ENCODE data around the gene KRTAP10-2.
"Not testable (repeated sequence)": the region's sequence is repeated elsewhere in the genome, so short reads cannot be mapped to it uniquely, and the experiment has no call there.

The KRTAP10-2 gene

GRCh38 chr21:44568667-44569556 is 17.6 kb upstream of the KRTAP10-2 start:
- no peak for DNase-seq (ENCODE audit: insufficient read length, low spot score)
- FAIRE-seq: no peak

GRCh38 chr21:44568261-44568660 is 17.0 kb upstream of the KRTAP10-2 start:
- DNase-seq (ENCODE audit: insufficient read length, low spot score) (no peak), FAIRE-seq (no peak)

- FAIRE-seq (no peak), DNase-seq (ENCODE audit: insufficient read length, low spot score) (no peak)
Observed at GRCh38 chr21:44567481-44568171, 16.3 kb upstream of the KRTAP10-2 start.

DNA sequence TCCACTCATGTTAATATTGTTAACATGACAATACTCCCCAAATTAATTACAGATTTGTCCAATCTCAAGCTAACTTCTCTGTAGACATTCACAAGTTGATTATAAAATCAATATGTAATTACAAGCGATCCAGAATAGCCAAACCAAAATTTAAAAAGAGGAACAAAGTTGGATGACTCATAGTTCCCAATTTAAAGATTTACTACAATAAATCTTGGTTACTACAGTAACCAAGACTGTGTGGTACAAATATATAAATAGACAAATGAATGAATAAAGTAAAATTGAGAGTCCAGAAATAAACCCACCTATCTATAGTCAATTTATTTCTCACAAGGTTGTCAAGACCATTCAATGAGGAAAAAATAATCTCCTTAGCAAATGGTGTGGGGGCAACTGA is 15.1 kb upstream of the KRTAP10-2 start:
- FAIRE-seq (no peak), DNase-seq (ENCODE audit: insufficient read length, low spot score) (no peak)

DNA sequence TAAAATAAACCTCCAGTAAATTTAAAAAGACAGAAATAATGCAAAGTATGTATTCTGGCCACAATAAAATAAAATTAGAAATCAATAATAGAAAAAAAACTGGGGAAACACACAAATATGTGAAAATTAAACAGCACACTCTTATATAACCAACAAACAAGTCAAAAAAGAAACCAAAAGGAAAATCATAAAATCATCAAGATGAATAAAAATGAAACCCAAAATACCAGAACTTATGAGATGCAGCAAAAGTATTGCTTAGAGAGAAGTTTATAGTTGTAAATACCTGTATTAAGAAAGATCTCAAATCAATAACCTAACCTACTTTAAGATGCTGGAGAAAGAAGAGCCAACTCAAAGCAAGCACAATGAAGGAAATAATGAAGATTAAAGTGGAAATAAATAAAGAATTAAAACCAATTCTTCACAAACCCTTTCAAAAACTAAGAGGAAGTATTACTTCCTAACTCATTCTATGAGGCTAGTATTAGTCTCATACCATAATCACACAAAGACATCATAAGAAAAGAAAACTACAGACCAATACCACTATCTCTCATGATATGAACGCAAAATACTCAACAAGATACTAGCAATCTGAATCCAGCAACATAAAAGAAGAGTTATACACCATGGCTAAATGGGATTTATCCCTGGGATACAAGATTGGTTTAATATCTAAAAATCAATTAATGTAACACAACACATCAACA is 13.7 kb upstream of the KRTAP10-2 start:
- no peak for FAIRE-seq
- no peak for DNase-seq (ENCODE audit: insufficient read length, low spot score)

DNA sequence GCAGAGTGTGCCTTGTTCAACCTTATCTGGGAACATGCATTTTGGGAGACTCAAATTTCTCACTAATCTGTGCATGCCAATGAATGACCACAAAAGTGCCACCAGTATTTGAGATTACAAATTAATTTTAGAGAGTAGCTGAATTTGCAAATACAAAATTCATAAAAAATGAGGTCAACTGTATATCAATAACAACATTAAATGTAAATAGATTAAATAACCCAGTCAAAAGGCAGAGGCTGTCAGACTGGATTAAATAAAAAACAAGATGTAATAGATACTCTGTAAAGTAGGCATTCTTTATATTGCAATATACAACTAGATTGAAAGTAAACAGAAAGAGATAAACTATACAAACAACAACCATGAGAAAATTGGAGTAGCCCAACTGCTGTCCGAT is 12.8 kb upstream of the KRTAP10-2 start:
- DNase-seq (ENCODE audit: insufficient read length, low spot score) (no peak), FAIRE-seq (no peak)

GRCh38 chr21:44558695-44559094 is 7.4 kb upstream of the KRTAP10-2 start, which contains the start of gene KRTAP10-3:
TSS of gene KRTAP10-3 (minus strand) at chr21:44558795. CDS start at chr21:44558715, 80 bp downstream.
- FAIRE-seq (no peak), DNase-seq (ENCODE audit: insufficient read length, low spot score) (no peak)

DNA sequence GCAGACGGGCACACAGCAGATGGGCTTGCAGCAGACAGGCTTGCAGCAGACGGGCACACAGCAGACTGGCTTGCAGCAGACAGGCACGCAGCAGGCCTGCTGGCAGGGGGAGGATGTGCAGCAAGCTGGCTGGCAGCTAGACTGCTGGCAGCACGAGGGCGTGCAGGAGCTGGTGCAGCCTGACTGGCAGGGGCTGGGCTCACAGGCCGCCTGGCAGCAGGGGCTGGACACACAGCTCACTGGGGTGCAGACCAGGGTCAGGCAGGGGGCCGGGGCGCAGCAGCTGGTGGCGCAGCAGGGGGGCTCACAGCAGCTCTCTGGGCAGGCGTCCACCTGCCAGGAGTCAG is 7.0 kb upstream of the KRTAP10-2 start:
- FAIRE-seq; DNase-seq (ENCODE audit: insufficient read length, low spot score): not testable (repeated sequence)

DNA sequence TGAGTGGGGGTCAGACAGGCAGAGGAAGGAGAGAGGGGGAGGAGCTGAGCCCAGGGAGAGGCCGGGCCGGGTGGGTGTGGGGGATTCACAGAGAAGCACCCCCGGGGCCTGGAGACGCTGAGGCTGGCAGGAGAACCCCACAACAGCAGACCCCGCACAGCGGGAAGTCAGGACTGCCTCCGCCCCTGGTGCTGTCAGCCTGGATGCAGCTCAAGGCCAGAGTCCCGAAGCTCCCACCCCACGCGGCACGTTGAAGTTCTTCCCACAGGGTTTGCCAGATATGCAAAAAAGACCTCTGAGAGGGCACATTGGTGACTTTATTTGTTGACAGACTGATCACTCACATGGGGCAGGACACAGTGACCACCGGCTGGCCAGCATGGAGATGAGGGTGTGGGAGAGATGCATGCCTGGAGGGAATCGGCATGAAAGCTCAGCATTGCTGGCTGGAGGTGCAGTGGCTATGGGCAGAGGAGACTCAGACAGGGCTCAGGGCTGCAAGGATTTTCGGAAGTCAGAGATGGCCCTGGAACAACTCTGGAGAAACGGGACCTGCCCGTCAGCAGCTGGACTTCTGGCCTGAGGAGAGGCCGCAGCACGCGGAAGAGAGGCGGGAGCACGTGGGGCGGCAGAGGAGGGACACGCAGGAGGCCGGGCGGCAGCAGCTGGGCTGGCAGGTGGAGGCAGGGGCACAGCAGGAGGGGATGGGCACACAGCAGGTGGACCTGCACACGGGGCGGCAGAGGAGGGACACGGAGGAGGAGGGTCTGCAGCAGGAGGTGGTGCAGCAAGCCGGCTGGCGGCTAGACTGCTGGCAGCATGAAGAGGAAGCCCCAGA is 6.4 kb upstream of the KRTAP10-2 start:
- FAIRE-seq (no peak), DNase-seq (ENCODE audit: insufficient read length, low spot score) (no peak)

DNA sequence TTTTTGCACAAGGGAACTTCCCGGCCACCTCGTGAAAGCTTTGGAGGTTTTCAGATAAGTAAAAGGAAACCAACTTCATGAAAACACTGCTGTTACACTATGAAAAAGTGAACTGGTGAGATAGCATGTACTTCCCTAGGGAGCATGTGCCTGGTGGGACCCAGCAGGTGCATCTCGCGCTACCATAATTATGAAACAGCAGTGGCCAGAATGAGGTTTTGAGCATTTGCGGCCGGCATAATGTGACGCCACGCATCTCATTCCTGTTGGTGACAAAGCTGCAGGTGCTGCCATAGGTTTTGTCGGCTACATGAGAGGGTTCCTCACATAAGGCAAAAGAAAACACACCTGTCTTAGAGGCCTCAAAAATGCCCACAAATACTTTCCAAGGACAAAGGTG is 5.6 kb upstream of the KRTAP10-2 start:
- no peak for FAIRE-seq
- no peak for DNase-seq (ENCODE audit: insufficient read length, low spot score)

GRCh38 chr21:44555200-44555875 is 4.0 kb upstream of the KRTAP10-2 start:
- no peak for DNase-seq (ENCODE audit: insufficient read length, low spot score)
- FAIRE-seq: no peak

DNA sequence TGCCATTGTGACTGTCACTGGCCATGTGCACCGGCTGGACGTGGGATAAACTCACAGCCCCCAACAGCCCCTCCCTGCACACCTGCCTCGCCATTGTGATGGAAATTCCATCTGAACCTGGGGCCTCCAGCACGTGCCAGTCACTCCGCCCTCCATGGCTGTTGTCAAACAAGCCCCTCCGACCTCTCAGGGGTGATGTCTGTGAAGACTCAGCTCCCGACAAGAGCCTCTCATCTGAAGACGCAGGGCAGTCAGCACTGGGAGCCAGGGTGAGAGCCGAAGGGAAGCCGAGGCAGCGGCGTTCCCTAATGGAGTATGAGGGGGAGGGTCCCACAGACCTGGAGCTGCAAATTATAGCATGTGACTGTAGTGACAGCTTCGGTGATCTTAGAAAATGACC is 1.4 kb upstream of the KRTAP10-2 start:
- no peak for DNase-seq (ENCODE audit: insufficient read length, low spot score)
- FAIRE-seq: no peak

- DNase-seq (ENCODE audit: insufficient read length, low spot score): no peak
- no peak for FAIRE-seq
Observed at GRCh38 chr21:44552136-44552535, 831 bp upstream of the KRTAP10-2 start.

DNA sequence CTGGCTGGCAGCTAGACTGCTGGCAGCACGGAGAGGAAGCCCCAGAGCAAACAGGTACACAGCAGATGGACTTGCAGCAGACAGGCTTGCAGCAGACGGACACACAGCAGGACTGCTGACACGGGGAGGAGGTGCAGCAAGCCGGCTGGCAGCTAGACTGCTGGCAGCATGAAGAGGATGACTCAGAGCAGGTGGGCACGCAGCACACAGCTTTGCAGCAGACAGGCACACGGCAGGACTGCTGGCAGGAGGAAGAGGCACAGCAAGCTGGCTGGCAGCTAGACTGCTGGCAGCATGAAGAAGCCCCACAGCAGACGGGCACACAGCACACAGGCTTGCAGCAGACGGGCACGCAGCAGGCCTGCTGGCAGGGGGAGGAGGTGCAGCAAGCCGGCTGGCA is 498 bp downstream of the KRTAP10-2 start:
- no peak for FAIRE-seq
- DNase-seq (ENCODE audit: insufficient read length, low spot score): no peak

- not testable (repeated sequence) for DNase-seq (ENCODE audit: insufficient read length, low spot score); FAIRE-seq
Observed at GRCh38 chr21:44550285-44550684, 1.0 kb downstream of the KRTAP10-2 start.

DNA sequence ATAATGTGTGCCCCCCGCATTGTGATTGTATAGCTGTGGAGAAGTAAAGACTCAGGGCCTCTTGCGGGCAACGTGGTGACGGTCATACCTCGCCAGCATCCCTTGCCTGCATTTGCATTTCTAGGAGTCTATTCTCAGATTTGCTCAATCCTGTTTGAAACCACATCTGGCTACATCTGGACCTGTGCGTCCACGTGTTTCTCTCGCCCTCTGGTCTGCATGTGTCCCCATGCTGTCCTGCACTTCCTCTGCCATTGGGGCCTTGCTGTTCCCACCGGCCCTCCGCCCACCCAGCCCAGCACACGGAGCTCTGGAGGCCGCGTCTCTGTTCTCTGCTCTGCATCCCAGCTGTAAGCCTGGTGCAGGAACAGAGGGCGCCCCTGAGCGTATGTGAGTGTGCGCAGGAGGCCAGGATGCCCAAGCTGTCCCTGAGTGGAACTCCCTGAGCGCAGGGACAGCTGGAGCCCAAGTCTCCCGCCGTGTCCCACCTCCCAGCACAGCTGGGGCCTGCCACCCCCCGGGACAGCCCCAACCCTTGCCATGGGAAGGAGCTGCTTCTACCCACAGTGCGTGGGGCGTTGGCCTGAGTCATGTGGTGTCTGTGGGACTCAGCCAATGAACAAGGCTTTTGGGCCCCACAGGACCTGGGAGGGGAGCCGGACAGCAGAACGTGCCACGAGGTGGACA is 1.6 kb downstream of the KRTAP10-2 start:
- FAIRE-seq (no peak), DNase-seq (ENCODE audit: insufficient read length, low spot score) (no peak)

- DNase-seq (ENCODE audit: insufficient read length, low spot score) (no peak), FAIRE-seq (no peak)
Observed at GRCh38 chr21:44548922-44549321, 2.4 kb downstream of the KRTAP10-2 start.

DNA sequence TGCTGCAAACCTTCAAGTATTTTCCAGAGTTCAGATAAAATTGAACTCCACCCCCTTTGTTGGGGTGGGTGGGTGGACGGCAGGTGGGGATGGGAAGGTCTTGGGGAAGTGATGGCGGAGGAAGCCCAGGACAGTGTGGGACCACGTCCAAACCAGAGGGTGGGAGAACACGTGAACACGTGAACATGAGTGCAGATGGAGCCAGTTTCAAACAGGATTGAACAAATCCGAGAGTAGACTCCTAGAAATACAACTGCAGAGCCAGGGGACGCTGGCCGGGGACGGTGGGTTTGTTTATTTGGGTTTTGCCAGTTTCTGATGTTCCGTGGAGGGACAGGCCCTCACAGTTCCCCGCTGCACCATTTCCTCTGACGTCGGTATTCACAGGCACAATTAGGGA is 2.9 kb downstream of the KRTAP10-2 start:
- DNase-seq (ENCODE audit: insufficient read length, low spot score) (no peak), FAIRE-seq (no peak)

DNA sequence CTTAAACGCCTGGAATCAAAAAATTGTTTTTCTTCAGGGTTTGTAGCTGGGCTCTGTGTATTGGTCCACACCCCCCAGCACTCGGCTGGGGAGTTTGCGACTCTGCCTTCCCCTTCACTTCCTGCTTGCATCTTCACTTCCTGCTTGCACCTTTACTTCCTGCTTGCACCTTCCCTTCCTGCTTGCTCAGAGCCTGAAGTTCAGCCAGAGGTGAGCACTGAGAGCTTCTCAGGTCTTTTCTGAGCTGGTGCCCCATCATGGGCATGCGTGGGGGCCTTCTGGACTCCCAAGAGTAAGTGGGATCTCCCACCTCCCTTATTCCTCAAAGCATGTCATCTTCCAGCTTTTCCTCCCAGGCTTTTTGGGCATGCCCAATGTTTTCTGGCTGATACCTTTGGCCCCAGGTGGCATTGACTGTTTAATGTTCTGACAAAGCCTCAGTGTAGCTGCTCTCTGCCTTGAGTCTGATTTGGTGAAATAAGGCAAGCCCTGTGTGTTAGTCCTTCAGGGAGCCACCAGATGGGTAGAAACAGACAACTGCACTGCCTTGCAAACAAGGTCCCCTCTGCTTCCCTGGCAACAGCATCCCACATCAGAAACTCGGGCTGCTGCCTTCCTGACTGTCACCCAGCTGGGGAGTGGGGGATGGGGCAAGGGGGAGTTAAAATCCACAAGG is 3.5 kb downstream of the KRTAP10-2 start:
- DNase-seq (ENCODE audit: insufficient read length, low spot score): no peak
- no peak for FAIRE-seq
